DND-41 (cell line): Measurements from ENCODE around the gene HOMER1.

Experiments used
- CTCF ChIP-seq: IDR thresholded peaks from 2 replicates; pipeline ENCODE4 v1.5.1; 2012; ENCODE audit warnings: borderline replicate concordance, low read length, moderate library complexity, mild to moderate bottlenecking; ENCODE audit not compliant: poor library complexity, severe bottlenecking; ENCODE audit errors: extremely low read depth
- EZH2 ChIP-seq: IDR thresholded peaks from 3 replicates; pipeline ENCODE4 v1.6.1; 2012; ENCODE audit warnings: borderline replicate concordance, low read depth, mild to moderate bottlenecking, moderate library complexity, low read length, inconsistent platforms; ENCODE audit not compliant: severe bottlenecking

DNA sequence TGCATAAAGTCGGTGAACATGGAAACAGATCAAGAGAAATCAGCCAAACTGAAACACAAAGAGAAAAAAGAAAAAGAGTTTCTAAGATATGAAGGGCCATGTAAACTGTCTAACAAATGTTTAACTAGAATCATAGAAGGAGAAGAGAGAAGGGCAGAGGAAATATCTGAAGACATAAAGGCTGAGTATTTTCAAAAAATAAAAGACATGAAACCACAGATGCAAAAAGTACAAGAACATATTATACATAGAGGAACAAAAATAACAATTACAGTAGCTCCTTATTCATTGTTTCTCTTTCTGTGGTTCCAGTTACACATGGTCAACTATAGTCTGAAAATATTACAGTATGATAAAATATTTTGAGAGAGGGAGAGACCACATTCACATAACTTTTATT is 106.3 kb downstream of the HOMER1 start:
- no peak for TF ChIP-seq EZH2
- TF ChIP-seq CTCF = no peak
